ENCODE data around the gene TP53AIP1. TPM values are rescaled to one million over a fixed set of nuclear protein-coding genes. Genes with fewer than 3 reads are reported as not detected.

Gene TP53AIP1
- polyA plus RNA-seq, 3 donors from 2014 or later, result not detected

- no peaks in the 10 kb centered on the region for H3K36me3 Mint-ChIP-seq
- H3K27ac Mint-ChIP-seq, result no peak overlapping the region
- H3K4me1 Mint-ChIP-seq, result no peaks in the 10 kb centered on the region
- peaks cover 2 to 9% (median 9%) of the 10 kb centered on the region in 3 donors for H3K27me3 Mint-ChIP-seq (ENCODE audit: low read depth in 3 of 3)
- DNase-seq, result no peak
- peaks cover 0 to 2% (median 0%) of the 10 kb centered on the region in 6 donors for H3K9me3 Mint-ChIP-seq
- H3K4me3 Mint-ChIP-seq, result no peak overlapping the region
Measured at GRCh38 chr11:128957202-128957482, 14.5 kb upstream of the TP53AIP1 start.

GRCh38 chr11:128956401-128957201 lies 13.9 kb upstream of the TP53AIP1 start:
- DNase-seq, result peak; percentile 45 to 60 (median 51)
- H3K36me3 Mint-ChIP-seq, result no peaks in the 10 kb centered on the region
- H3K4me1 Mint-ChIP-seq, result no peaks in the 10 kb centered on the region
- H3K27me3 Mint-ChIP-seq (ENCODE audit: low read depth in 3 of 3), result peaks cover 2 to 9% (median 9%) of the 10 kb centered on the region in 3 donors
- H3K9me3 Mint-ChIP-seq, result peaks cover 0 to 2% (median 0%) of the 10 kb centered on the region in 6 donors
- no peak overlapping the region for H3K27ac Mint-ChIP-seq
- H3K4me3 Mint-ChIP-seq, result peak overlapping the region in 1 of 5 donors; percentile 28

- H3K27ac Mint-ChIP-seq, result no peak overlapping the region
Measured at GRCh38 chr11:128955636-128956035, 13.0 kb upstream of the TP53AIP1 start.

GRCh38 chr11:128953151-128953550 lies 10.5 kb upstream of the TP53AIP1 start:
- Mint-ChIP-seq H3K4me1 (no peaks in the 10 kb centered on the region), H3K9me3 (peaks cover 0 to 1% (median 0%) of the 10 kb centered on the region in 6 donors), H3K36me3 (no peaks in the 10 kb centered on the region), H3K27ac (no peak overlapping the region), H3K27me3 (ENCODE audit: low read depth in 3 of 3) (peaks cover 2 to 7% (median 2%) of the 10 kb centered on the region in 3 donors), H3K4me3 (no peak overlapping the region)
- no peak for DNase-seq

More at GRCh38 chr11:128955636-128956035, 13.0 kb upstream of the TP53AIP1 start:
- Mint-ChIP-seq H3K36me3 (no peaks in the 10 kb centered on the region), H3K4me3 (no peak overlapping the region), H3K9me3 (peaks cover 0 to 2% (median 0%) of the 10 kb centered on the region in 6 donors), H3K4me1 (no peaks in the 10 kb centered on the region), H3K27me3 (ENCODE audit: low read depth in 3 of 3) (peaks cover 2 to 9% (median 9%) of the 10 kb centered on the region in 3 donors)
- no peak for DNase-seq

- H3K27ac Mint-ChIP-seq, result no peak overlapping the region
Measured at GRCh38 chr11:128949791-128950454, 7.3 kb upstream of the TP53AIP1 start.

GRCh38 chr11:128948583-128948982 lies 5.9 kb upstream of the TP53AIP1 start:
- no peaks in the 10 kb centered on the region for H3K9me3 Mint-ChIP-seq

More at GRCh38 chr11:128949791-128950454, 7.3 kb upstream of the TP53AIP1 start:
- no peaks in the 10 kb centered on the region for H3K36me3 Mint-ChIP-seq
- H3K4me3 Mint-ChIP-seq, result no peak overlapping the region
- H3K4me1 Mint-ChIP-seq, result no peaks in the 10 kb centered on the region
- no peak for DNase-seq
- no peaks in the 10 kb centered on the region for H3K9me3 Mint-ChIP-seq
- H3K27me3 Mint-ChIP-seq (ENCODE audit: low read depth in 3 of 3), result peaks cover 0 to 5% (median 4%) of the 10 kb centered on the region in 3 donors

GRCh38 chr11:128947773-128948172 lies 5.1 kb upstream of the TP53AIP1 start:
- no peak overlapping the region for H3K4me3 Mint-ChIP-seq
- DNase-seq, result no peak
- H3K27ac Mint-ChIP-seq, result no peak overlapping the region
- H3K4me1 Mint-ChIP-seq, result no peaks in the 10 kb centered on the region
- no peaks in the 10 kb centered on the region for H3K36me3 Mint-ChIP-seq
- no peaks in the 10 kb centered on the region for H3K9me3 Mint-ChIP-seq
- peaks cover 0 to 1% (median 0%) of the 10 kb centered on the region in 3 donors for H3K27me3 Mint-ChIP-seq (ENCODE audit: low read depth in 3 of 3)

More at GRCh38 chr11:128948583-128948982, 5.9 kb upstream of the TP53AIP1 start:
- Mint-ChIP-seq H3K27ac (no peak overlapping the region), H3K4me1 (no peaks in the 10 kb centered on the region), H3K36me3 (no peaks in the 10 kb centered on the region), H3K27me3 (ENCODE audit: low read depth in 3 of 3) (peaks cover 0 to 2% (median 1%) of the 10 kb centered on the region in 3 donors), H3K4me3 (no peak overlapping the region)
- peak in 2 of 3 donors; percentile 10 to 16 for DNase-seq

GRCh38 chr11:128946648-128947047 lies 4.0 kb upstream of the TP53AIP1 start:
- H3K4me3 Mint-ChIP-seq, result no peak overlapping the region
- no peak for DNase-seq
- peaks cover 0 to 1% (median 0%) of the 10 kb centered on the region in 3 donors for H3K27me3 Mint-ChIP-seq (ENCODE audit: low read depth in 3 of 3)
- H3K27ac Mint-ChIP-seq, result no peak overlapping the region
- H3K4me1 Mint-ChIP-seq, result no peaks in the 10 kb centered on the region
- no peaks in the 10 kb centered on the region for H3K9me3 Mint-ChIP-seq
- no peaks in the 10 kb centered on the region for H3K36me3 Mint-ChIP-seq

- Mint-ChIP-seq H3K4me1 (no peaks in the 10 kb centered on the region), H3K4me3 (no peak overlapping the region), H3K27ac (no peak overlapping the region), H3K36me3 (no peaks in the 10 kb centered on the region), H3K9me3 (no peaks in the 10 kb centered on the region), H3K27me3 (ENCODE audit: low read depth in 3 of 3) (peaks cover 2 to 4% (median 2%) of the 10 kb centered on the region in 3 donors)
- no peak for DNase-seq
Measured at GRCh38 chr11:128943428-128943976, 831 bp upstream of the TP53AIP1 start.

- no peak overlapping the region for H3K27ac Mint-ChIP-seq
- no peaks in the 10 kb centered on the region for H3K9me3 Mint-ChIP-seq
- no peaks in the 10 kb centered on the region for H3K4me1 Mint-ChIP-seq
- DNase-seq, result no peak
- H3K36me3 Mint-ChIP-seq, result no peaks in the 10 kb centered on the region
- no peak overlapping the region for H3K4me3 Mint-ChIP-seq
- peaks cover 2 to 3% (median 2%) of the 10 kb centered on the region in 3 donors for H3K27me3 Mint-ChIP-seq (ENCODE audit: low read depth in 3 of 3)
Measured at GRCh38 chr11:128942272-128942612, 429 bp downstream of the TP53AIP1 start.

- Mint-ChIP-seq H3K27me3 (ENCODE audit: low read depth in 3 of 3) (peaks cover 2 to 3% (median 2%) of the 10 kb centered on the region in 3 donors), H3K36me3 (no peaks in the 10 kb centered on the region), H3K27ac (no peak overlapping the region), H3K4me1 (no peaks in the 10 kb centered on the region), H3K9me3 (no peaks in the 10 kb centered on the region), H3K4me3 (no peak overlapping the region)
- no peak for DNase-seq
Measured at GRCh38 chr11:128941573-128942271, 949 bp downstream of the TP53AIP1 start.

GRCh38 chr11:128941110-128941509 lies 1.6 kb downstream of the TP53AIP1 start:
- no peak for DNase-seq
- no peaks in the 10 kb centered on the region for H3K36me3 Mint-ChIP-seq
- H3K4me3 Mint-ChIP-seq, result no peak overlapping the region
- peaks cover 2 to 3% (median 3%) of the 10 kb centered on the region in 3 donors for H3K27me3 Mint-ChIP-seq (ENCODE audit: low read depth in 3 of 3)
- no peaks in the 10 kb centered on the region for H3K4me1 Mint-ChIP-seq
- no peaks in the 10 kb centered on the region for H3K9me3 Mint-ChIP-seq
- no peak overlapping the region for H3K27ac Mint-ChIP-seq

GRCh38 chr11:128940603-128941002 lies 2.1 kb downstream of the TP53AIP1 start:
- no peaks in the 10 kb centered on the region for H3K4me1 Mint-ChIP-seq
- no peaks in the 10 kb centered on the region for H3K36me3 Mint-ChIP-seq
- no peak overlapping the region for H3K27ac Mint-ChIP-seq
- H3K27me3 Mint-ChIP-seq (ENCODE audit: low read depth in 3 of 3), result peaks cover 2 to 3% (median 3%) of the 10 kb centered on the region in 3 donors
- DNase-seq, result no peak
- no peak overlapping the region for H3K4me3 Mint-ChIP-seq
- no peaks in the 10 kb centered on the region for H3K9me3 Mint-ChIP-seq

- peaks cover 2 to 3% (median 3%) of the 10 kb centered on the region in 3 donors for H3K27me3 Mint-ChIP-seq (ENCODE audit: low read depth in 3 of 3)
- DNase-seq, result no peak
- no peak overlapping the region for H3K4me3 Mint-ChIP-seq
- no peaks in the 10 kb centered on the region for H3K4me1 Mint-ChIP-seq
- H3K27ac Mint-ChIP-seq, result no peak overlapping the region
- H3K9me3 Mint-ChIP-seq, result no peaks in the 10 kb centered on the region
- H3K36me3 Mint-ChIP-seq, result no peaks in the 10 kb centered on the region
Measured at GRCh38 chr11:128940156-128940555, 2.5 kb downstream of the TP53AIP1 start.

Measured in immature natural killer cell (primary cell).